Endodermal cell (in vitro differentiated cells): ENCODE results near the gene GRID1. TPM values are rescaled to one million over a fixed set of nuclear protein-coding genes. Genes with fewer than 3 reads are reported as not detected.

Source experiments
- DNase-seq: peaks from one replicate; pipeline ENCODE4 v3.0.0-alpha.2; 2017
- H3K27ac ChIP-seq: 2 replicates; pipeline ENCODE4 v1.5.1; 2013; ENCODE audit warnings: mild to moderate bottlenecking, low read depth, low read length, moderate library complexity
- H3K27me3 ChIP-seq: 2 replicates; pipeline ENCODE4 v1.6.1; 2013; ENCODE audit warnings: mild to moderate bottlenecking, low read length, moderate library complexity; ENCODE audit not compliant: insufficient read depth, control insufficient read depth, poor library complexity, severe bottlenecking
- H3K36me3 ChIP-seq: 2 replicates; pipeline ENCODE4 v1.7.0; 2013; ENCODE audit warnings: mild to moderate bottlenecking, low read length, moderate library complexity; ENCODE audit not compliant: control insufficient read depth, insufficient read depth
- H3K4me1 ChIP-seq: one replicate; pipeline ENCODE4 v1.7.0; 2013; ENCODE audit warnings: low read length; ENCODE audit not compliant: control insufficient read depth, insufficient read depth
- H3K4me3 ChIP-seq: 2 replicates; pipeline ENCODE4 v1.5.1; 2013; ENCODE audit warnings: mild to moderate bottlenecking, low read length, moderate library complexity
- H3K9ac ChIP-seq: 2 replicates; pipeline ENCODE4 v1.6.1; 2013; ENCODE audit warnings: mild to moderate bottlenecking, low read length, moderate library complexity; ENCODE audit not compliant: poor library complexity, severe bottlenecking; ENCODE audit errors: extremely low read depth
- H3K9me3 ChIP-seq: 2 replicates; pipeline ENCODE4 v1.6.1; 2013; ENCODE audit warnings: mild to moderate bottlenecking, low read length, moderate library complexity; ENCODE audit not compliant: control insufficient read depth
- H3K27ac Mint-ChIP-seq: 2 replicates; pipeline ENCODE4 v1.8.0; 2020; ENCODE audit warnings: mixed read lengths
- H3K27me3 Mint-ChIP-seq: 2 replicates; pipeline ENCODE4 v1.8.0; 2021; ENCODE audit warnings: mild to moderate bottlenecking, mixed read lengths; ENCODE audit not compliant: insufficient read depth
- H3K36me3 Mint-ChIP-seq: 2 replicates; pipeline ENCODE4 v1.8.0; 2020; ENCODE audit warnings: low read depth, mixed read lengths
- H3K4me1 Mint-ChIP-seq: 2 replicates; pipeline ENCODE4 v1.8.0; 2020; ENCODE audit warnings: mixed read lengths
- H3K4me3 Mint-ChIP-seq: 2 replicates; pipeline ENCODE4 v1.8.0; 2020; ENCODE audit warnings: mild to moderate bottlenecking, moderate library complexity, mixed read lengths
- H3K9me3 Mint-ChIP-seq: 2 replicates; pipeline ENCODE4 v1.8.0; 2020; ENCODE audit warnings: mild to moderate bottlenecking, mixed read lengths
- WGBS, 2 experiments: methylation state at CpG; one replicate each; pipeline versions ENCODE4 v1.1.5 to v1.1.7; 2013; ENCODE audit warnings: missing lambda C conversion rate in 2 of 2, mixed read lengths in 1 of 2; ENCODE audit not compliant: insufficient coverage in 1 of 2, insufficient read length in 1 of 2; 5-methylcytosine and 5-hydroxymethylcytosine counted together
- total RNA-seq, 2 donors: library from RNA; stranded (reverse); fragmentation: NEBNext Ultra II Directional in 1 of 2; extraction: Animal tissue kit (Norgen Biotek cat#: 25700) in 1 of 2; gene quantifications; 2 replicates in 1 of 2; 3 replicates in 1 of 2; pipeline ENCODE4 v1.2.1, GENCODE V29; 2021
- TF ChIP-seq, protein P1 (sequence below): fragments of 200-600 bp; sonication (generic); conservative IDR thresholded peaks from 2 replicates; pipeline ENCODE4 v1.5.0; 2021; ENCODE audit warnings: antibody characterized with exemption, mild to moderate bottlenecking

Gene GRID1
- total RNA-seq, 2 donors from 2014 or later = 0.13 to 0.53 TPM

DNA sequence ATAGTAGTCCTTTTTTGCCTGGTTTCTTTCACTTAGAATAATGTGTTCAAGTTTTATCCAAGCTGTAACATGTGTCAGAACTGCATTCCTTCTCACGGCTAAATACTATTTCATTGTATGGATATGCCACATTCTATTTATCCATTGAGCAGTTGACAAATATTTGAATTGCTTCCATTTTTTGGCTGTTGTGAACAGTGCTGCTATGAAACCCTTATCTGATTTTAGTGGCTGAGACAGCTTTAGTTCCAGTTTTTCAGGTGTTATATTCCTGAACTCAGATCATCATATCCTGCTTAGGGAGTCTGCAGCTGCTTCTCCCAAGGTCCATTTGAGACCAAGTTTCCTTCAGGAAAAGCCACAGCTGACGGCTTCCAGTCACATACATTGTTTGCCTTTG is 339.2 kb downstream of the GRID1 start:
- 97 to 100% methylated on average over 1 to 2 of the region's 2 CpGs for WGBS, 2 experiments
- Histone ChIP-seq H3K4me3 (peak overlapping the region; percentile 26), H3K9ac (no peak overlapping the region), H3K27ac (no peak overlapping the region), H3K4me1 (peaks cover 12% of the 10 kb centered on the region), H3K27me3 (no peaks in the 10 kb centered on the region), H3K36me3 (no peaks in the 10 kb centered on the region), H3K9me3 (peaks cover 62% of the 10 kb centered on the region)
- peaks cover 49% of the 10 kb centered on the region for H3K9me3 Mint-ChIP-seq
- peaks cover 7% of the 10 kb centered on the region for H3K36me3 Mint-ChIP-seq
- H3K4me1 Mint-ChIP-seq = peaks cover 29% of the 10 kb centered on the region
- H3K27ac Mint-ChIP-seq = no peak overlapping the region
- DNase-seq = no peak
- TF ChIP-seq, protein P1, sequence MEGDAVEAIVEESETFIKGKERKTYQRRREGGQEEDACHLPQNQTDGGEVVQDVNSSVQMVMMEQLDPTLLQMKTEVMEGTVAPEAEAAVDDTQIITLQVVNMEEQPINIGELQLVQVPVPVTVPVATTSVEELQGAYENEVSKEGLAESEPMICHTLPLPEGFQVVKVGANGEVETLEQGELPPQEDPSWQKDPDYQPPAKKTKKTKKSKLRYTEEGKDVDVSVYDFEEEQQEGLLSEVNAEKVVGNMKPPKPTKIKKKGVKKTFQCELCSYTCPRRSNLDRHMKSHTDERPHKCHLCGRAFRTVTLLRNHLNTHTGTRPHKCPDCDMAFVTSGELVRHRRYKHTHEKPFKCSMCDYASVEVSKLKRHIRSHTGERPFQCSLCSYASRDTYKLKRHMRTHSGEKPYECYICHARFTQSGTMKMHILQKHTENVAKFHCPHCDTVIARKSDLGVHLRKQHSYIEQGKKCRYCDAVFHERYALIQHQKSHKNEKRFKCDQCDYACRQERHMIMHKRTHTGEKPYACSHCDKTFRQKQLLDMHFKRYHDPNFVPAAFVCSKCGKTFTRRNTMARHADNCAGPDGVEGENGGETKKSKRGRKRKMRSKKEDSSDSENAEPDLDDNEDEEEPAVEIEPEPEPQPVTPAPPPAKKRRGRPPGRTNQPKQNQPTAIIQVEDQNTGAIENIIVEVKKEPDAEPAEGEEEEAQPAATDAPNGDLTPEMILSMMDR = no peak
- peaks cover 6% of the 10 kb centered on the region for H3K27me3 Mint-ChIP-seq
- H3K4me3 Mint-ChIP-seq = no peak overlapping the region

DNA sequence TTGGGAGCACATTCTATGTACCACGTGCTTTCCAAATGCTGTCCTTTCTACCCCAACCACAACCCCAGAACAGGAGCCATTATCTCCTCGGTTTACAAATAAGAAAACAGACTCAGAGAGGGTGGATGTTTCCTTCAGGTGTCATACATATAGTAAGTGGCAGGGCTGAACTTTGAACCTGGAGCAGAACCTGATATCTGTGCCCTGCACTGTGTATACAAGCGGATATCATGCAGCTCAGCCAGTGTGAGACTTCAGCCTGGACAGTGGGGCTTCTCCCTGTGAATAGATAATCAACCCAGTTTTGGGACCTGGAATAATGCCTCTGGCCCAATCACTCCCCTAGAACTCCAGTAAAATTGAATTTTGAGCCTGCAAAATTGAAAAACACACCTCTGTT is 341.1 kb downstream of the GRID1 start:
- Mint-ChIP-seq H3K4me3 (no peak overlapping the region), H3K27me3 (peaks cover 6% of the 10 kb centered on the region), H3K36me3 (peaks cover 4% of the 10 kb centered on the region), H3K4me1 (peaks cover 40% of the 10 kb centered on the region), H3K9me3 (peaks cover 33% of the 10 kb centered on the region), H3K27ac (no peak overlapping the region)
- Histone ChIP-seq H3K9me3 (peaks cover 46% of the 10 kb centered on the region), H3K36me3 (no peaks in the 10 kb centered on the region), H3K4me3 (no peak overlapping the region), H3K4me1 (peaks cover 17% of the 10 kb centered on the region), H3K27ac (no peak overlapping the region), H3K9ac (no peak overlapping the region), H3K27me3 (no peaks in the 10 kb centered on the region)
- WGBS, 2 experiments = 95% methylated on average over 3 of the region's 3 CpGs; no CpG with 5 or more reads in 1 of the 2 experiments
- TF ChIP-seq, protein P1 = no peak
- no peak for DNase-seq

DNA sequence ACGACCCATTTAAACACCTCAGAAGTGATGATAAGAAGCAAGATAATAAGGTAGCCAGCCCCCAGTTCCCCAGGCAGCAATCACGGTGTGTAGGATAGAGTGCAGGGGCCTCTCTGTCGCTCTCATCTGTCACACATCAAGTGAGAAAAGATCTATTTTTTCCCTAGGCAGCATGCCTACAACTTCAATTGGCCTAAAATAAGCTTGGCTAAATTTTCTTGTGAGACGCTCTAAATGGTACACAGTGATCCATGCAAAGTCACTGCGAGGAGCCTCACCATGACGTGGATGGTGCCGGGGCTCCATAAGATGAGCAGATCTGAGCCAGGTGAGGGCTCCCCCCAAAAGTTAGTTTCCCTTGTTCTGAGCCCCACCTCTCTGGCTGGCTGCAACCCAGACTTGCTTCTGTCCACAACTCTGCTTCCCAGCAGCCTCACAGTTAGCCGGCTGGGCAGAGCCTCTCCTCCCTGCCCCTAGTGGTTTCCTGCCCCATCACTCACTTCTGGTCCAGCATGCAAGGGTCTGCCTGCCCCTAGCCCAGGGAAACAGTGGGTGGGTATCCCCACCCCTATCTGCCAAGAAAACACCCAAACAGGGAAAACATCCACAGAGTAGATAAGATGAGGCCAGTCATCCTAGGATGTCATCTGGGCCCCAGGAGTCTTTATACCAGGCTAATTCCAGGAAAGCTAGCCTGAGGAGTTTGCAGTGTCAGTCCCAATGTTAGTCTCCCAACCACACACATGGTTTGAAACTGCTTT is 342.1 kb downstream of the GRID1 start:
- Histone ChIP-seq H3K4me3 (no peak overlapping the region), H3K27me3 (no peaks in the 10 kb centered on the region), H3K36me3 (no peaks in the 10 kb centered on the region), H3K27ac (no peak overlapping the region), H3K9me3 (peaks cover 36% of the 10 kb centered on the region), H3K4me1 (peaks cover 26% of the 10 kb centered on the region), H3K9ac (no peak overlapping the region)
- peaks cover 6% of the 10 kb centered on the region for H3K27me3 Mint-ChIP-seq
- peaks cover 47% of the 10 kb centered on the region for H3K4me1 Mint-ChIP-seq
- no peak overlapping the region for H3K4me3 Mint-ChIP-seq
- DNase-seq = peak; percentile 69
- WGBS, 2 experiments = 70 to 76% methylated on average over 8 of the region's 8 CpGs
- peaks cover 22% of the 10 kb centered on the region for H3K9me3 Mint-ChIP-seq
- TF ChIP-seq, protein P1 = peak; percentile 63
- H3K27ac Mint-ChIP-seq = peak overlapping the region; percentile 22
- H3K36me3 Mint-ChIP-seq = no peaks in the 10 kb centered on the region
